GM21786 (cell line): Measurements from ENCODE around the gene TMED10.

ENCODE experiments used
- ATAC-seq: cut with Tn5 transposase; IDR thresholded peaks from one replicate; pipeline ENCODE4 v1.9.1; 2021; ENCODE audit not compliant: unreplicated experiment

Gene TMED10

DNA sequence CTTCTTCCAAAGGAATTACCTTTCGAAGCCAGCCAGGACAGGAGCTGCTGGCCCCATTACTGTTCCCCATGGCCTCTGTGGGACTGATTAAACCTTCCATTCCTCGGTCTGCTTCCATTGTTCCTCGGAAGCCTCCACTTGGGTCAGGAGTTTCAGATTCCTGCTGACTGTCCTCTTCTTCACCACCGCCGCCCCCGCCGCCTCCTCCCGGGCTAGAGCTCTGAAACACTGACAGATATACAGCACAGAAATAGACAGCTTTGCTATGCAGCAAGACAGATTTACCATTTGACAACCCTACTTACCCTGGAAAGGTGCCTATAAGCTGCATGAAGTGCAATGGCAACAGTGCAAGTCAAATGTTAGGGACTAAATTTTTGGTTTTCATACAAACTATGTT, 85.2 kb downstream of the TMED10 start:
- no peak for ATAC-seq

DNA sequence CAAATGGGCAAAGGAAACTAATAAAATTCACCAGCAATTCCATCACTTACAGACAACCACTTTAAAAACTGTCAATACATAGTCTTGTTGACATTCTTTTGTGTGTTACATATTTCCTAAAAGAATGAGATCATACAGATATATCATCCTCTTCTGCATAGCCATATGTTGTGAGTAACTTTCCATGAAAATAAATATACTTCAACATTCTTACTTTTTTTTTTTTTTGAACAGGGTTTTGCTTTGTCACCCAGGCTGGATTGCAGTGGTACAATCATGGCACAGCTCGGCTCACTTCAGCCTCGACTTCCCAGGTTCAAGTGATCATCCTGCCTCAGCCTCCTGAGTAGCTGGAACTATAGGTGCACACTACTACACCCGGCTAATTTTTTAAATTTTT, 86.1 kb downstream of the TMED10 start:
- ATAC-seq: no peak

DNA sequence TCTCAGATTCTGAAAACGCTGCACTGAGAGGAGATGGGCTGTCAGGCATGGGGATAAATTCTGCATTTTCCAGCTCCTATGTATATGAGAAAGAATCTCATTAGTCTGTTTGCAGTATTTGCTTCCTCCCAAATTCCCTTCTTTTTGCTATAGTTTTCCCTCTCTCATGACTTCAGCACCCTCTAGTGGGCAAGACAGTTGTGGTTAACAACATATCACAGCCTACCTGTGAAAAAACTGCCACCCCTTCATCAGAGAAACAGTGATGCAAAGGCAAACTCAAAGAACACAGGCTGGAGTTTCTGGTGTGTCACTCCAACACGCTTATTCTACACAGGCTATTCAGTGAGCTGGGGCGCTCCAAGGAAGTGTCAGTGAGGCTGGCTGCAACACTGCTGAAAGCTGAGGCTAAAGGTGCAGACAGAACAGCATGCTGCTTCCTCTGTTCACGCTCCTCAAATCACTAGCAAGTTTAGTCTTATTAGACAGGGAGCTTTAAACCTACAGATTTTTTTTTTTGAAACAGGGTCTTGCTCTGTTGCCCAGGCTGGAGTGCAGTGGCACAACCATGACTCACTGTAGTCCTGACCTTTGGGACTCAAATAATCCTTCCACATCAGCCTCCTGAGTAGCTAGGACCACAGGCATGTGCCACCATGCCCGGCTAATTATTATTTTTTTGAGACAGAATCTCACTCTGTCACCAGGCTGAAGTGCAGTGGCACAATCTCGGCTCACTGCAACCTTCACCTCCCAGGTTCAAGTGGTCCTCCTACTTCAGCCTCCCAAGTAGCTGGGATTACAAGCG, 87.6 kb downstream of the TMED10 start:
- no peak for ATAC-seq

GRCh38 chr14:75088153-75088552, 88.3 kb downstream of the TMED10 start:
- ATAC-seq: no peak

- no peak for ATAC-seq
These were observed 91.9 kb downstream of the TMED10 start for GRCh38 chr14:75084513-75084912.

DNA sequence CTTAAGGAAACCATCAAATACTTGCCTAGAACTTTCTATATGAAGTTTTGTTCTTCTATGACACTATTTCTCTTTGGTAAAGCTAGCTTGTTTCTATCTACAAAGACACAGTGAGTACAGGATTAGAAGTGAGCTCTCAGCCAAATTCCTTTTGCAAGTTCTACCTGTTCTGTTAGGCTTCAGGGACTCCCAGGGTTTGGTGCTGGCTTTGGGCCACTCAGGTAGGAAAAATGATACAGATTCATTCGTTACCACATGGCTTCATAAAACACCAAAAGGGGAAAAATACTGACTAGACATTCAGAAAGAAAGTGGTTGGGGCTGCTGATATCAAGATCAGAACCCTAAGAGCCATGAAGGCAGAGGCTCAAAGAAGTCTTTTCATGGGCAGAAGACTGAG, 93.1 kb downstream of the TMED10 start:
- no peak for ATAC-seq

DNA sequence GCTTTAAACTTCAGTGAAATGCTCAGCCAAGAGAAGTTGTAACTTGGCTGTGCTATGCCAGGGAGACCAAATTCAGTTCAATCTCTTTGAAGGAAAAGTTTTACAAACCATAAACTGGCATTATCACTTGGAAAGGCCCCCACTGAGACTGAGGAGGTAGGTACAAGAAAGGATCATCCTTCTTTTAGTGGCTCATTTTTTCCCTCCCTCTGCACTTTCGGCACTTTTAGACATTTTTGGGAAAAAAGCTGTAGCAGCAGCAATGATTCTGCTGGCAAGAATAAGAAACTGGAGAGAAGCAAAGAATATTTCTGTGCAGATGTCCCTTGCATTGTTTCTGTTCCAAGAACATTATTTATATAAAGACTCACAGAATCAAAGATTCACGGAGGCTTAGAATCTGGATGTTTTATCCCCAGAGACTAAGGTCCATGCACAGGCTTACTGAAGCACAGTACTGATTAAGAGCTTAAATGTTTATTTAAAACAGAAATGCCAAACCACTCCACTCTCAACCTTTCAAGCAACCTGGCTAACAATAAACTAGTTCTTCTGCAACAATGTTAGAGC, 94.7 kb downstream of the TMED10 start:
- no peak for ATAC-seq
